Measurements from ENCODE around the gene TTC28.
"Not testable (repeated sequence)": the region's sequence is repeated elsewhere in the genome, so short reads cannot be mapped to it uniquely, and the experiment has no call there.

Gene TTC28

DNA sequence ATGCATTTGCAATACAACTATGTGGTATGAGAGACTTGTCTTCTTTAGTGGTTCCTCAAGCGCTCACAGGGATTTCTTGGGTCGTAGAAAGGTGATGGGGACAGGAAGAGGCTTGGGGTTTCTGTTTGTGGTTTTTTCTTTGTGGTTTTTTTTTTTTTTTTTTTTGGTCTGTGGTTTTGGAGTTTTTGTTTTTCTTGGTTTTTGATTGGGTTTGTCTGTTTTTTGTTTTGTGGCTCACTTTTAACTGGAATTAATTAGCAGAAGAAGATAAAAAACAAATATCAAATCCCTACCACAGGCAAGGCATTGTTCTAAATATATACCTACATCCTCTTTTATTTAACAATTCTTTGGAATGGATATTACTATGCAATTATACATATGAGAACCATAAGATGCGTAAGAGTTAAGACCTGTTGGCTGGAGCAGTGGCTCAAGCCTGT lies 5.5 kb downstream of the TTC28 start:
- no peak for DNase-seq

DNA sequence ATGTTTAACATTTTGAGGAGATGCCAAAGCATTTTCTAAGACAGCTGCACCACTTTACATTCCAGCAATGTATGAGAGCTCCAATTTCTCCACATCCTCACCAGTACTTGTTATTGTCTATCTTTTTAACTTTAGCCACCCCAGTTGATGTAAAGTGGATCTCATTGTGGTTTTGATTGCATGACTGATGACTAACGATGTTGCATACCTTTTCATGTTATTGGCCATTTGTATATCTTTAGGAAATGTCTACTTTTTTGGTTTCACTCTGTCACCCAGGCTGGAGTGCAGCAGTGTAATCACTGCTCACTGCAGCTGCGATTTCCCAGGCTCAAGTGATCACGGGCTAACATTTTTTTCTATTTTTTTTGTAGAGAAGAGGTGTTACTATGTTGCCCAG lies 8.9 kb downstream of the TTC28 start:
- DNase-seq, result no peak

DNA sequence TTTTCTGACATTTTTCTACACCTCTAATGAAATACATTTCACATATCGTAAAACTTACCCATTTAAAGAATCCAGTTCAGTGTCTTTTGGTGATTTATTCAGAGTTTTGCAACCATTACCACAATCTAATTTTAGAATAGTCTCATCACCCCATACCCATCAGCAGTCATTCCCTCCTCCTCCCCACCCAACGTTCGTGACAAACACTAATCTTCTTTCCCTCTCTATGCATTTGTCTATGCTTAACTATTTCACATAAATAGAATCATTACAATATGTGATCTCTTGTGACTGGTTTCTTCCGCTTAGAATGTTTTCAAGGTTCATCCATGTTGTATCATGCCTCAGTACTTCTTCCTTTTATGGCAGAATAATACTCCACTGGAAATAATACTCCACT lies 9.5 kb downstream of the TTC28 start:
- DNase-seq, result no peak

DNA sequence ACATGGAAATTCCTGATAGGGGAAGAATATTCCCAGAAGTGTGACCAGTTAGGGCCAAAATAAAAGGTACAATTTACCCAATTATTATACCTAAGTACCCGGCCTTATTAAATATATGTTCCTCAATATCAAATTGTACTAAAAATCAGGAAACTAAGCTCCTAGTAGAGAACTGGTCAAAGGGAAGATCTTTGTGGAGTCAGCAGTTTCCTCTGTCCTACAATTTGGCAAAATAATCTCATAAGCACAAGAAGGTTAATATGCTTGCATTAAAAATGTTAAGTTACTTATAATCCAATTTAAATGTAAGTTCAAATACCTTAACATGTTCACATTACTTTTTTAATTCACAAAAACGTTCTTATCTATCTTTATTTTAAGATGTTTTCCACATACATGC lies 10.3 kb downstream of the TTC28 start:
- no peak for DNase-seq

DNA sequence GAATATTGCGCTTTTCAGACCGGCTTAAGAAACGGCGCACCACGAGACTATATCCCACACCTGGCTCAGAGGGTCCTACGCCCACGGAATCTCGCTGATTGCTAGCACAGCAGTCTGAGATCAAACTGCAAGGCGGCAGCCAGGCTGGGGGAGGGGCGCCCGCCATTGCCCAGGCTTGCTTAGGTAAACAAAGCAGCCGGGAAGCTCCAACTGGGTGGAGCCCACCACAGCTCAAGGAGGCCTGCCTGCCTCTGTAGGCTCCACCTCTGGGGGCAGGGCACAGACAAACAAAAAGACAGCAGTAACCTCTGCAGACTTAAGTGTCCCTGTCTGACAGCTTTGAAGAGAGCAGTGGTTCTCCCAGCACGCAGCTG lies 16.1 kb downstream of the TTC28 start:
- not testable (repeated sequence) for DNase-seq

DNA sequence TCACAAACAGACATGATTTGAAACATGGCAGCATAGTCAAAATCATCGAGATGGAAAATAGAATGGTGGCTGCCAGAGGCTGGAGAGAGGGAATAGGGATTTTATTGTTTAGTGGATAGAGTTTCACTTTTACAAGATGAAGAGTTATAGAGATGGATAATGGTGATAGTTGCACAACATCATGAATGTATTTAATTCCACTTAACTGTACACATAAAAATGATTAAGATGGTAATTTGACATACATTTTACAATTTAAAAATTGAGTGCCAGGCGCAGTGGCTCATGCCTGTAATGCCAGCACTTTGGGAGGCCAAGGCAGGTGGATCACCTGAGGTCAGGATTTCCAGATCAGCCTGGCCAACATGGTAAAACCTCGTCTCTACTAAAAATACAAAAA lies 21.2 kb downstream of the TTC28 start:
- DNase-seq, result no peak

DNA sequence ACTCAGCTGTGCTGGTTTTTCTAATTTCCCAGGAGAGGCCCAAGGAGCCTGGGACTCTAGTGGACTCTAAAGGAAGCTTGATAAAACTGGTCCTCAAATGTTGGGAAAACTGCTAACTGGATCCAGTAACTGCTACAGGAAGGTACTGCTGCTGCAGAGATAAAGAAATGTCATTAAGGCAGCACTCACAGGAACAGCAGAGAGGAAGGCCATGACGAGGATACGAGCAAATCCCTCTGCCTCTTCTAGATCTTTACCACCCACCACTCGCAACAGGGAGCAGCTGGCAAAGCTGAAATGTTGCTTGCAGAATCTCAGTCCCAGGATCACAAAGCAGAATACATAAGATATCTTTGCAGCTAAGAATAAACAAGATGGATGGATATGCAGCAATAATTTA lies 23.5 kb downstream of the TTC28 start:
- no peak for DNase-seq

DNA sequence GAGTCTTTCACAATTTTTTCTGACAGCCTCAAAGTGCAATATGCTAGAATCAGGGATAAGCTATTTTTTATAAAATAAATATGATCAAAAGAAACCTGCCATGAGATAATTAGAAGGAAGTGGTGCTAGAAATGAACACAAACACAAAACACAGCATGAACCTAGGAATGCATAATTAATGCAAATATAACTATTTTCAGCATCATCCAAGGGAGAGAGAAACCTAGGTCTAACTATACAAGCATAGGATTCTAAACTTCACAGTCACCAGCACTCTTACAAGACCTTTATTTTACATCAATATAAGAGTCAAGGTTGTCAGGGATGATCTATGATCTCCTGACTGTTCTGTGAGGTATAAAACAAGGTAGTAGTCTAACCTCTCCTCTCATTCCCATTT lies 29.2 kb downstream of the TTC28 start:
- DNase-seq, result no peak

DNA sequence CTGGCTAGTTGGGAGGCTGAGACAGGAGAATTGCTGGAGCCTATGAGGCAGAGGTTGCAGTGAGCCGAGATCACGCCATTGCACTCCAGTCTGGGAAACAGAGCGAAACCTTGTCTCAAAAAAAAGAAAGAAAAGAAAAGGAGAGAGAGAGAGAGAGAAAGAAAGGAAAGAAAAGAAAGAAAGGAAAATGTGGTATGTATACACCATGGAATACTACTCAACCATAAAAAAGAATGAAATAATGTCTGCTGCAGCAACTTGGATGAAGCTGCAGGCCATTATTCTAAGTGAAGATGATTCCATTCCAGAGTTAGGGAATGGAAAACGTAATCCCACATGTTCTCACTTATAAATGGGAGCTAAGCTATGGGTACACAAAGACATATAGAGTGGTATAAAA lies 30.8 kb downstream of the TTC28 start:
- no peak for DNase-seq

DNA sequence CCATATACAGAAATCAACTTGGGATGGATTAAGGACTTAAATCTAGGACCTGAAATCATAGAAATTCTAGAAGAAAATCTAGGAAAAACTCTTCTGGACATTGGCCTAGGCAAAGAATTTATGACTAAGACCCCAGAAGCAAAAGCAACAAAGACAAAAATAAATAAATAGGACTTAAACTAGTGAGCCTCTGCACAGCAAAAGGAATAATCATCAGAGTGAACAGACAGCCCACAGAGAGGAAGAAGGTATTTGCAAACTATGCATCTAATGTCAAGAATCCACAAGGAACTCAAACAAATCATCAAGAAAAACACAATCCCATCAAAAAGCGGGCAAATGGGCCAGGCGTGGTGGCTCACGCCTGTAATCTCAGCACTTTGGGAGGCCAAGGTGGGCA lies 32.4 kb downstream of the TTC28 start:
- DNase-seq, result no peak

DNA sequence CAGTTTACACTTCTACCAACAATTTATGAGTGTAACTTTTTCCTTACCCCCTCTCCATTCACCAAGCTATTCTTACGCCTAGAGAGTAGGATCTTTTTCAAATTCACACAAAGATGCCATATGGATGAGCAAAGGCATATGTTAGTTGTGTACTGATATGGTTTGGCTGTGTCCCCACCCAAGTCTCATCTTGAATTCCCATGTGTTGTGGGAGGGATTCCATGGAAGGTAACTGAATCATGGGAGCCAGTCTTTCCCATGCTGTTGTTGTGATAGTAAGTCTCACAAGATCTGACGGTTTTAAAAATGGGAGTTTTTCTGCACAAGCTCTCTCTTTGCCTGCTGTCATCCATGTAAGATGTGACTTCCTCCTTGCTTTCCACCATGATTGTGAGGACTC lies 40.3 kb downstream of the TTC28 start:
- no peak for DNase-seq

DNA sequence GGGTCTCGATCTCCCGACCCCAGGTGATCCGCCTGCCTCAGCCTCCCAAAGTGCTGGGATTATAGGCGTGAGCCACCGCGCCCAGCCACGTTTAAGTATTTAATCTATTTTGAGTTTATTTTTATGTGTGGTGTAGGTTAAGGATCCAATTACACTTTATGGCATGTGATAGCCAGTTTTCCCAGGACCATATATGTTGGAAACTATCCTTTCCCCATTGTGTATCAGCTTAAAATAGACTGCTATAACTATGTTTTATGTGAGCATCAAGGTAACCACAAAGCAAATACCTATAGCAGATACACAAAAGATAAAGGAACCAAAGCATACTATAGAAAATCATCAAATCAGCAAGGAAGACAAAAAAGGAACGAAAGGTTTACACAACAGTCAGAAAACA lies 42.4 kb downstream of the TTC28 start:
- DNase-seq, result no peak

DNA sequence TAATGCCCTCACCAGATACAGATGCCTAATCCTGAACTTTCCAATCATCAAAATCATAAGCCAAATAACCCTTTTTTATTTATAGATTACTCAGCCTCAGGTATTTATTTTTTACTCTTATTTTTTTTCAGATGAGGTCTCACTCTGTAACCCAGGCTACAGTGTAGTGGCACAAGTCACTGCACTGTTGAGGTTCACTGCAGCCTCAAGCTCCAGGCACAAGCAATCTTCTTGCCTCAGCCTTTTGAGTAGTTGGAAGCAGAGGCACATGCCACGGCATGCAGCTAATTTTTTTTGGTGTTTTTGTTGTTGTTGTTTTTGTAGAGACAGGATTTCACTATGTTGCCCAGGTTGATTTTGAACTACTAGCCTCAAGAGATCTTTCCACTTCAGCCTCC lies 49.5 kb downstream of the TTC28 start:
- no peak for DNase-seq

DNA sequence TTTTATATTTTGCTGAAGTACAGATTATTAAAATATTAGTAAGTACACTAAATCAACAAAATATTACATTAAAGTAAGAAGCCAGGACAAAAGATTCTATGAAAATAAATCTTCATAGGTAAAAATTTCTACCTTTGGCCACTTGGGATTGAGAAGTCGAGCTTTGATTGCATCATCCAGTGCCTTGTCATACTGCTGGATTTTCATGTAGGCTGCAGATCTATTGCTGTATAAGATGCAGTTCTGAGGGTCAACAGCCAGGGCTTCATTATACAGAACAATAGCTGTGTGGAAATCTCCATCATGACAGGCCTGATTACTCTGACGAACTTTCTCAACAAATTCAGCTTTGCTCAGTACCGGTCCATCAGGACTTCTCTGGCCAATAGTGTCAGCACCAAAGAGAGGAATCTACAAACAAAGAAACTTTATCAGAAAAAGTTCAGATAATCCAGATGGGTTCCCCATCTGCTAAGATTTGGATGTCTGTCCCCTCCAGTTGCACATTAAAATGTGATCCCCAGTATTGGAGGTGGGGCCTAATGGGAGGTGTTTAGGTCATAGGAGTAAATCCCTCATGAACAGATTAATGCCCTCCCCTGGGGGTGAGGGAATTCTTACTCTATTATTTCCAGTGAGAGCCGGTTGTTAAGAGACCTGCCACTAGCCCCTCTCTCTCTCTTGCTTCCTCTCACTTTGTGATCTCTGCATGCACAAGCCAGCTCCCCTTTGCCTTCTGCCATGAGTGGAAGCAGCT lies 50.0 kb downstream of the TTC28 start:
- no peak for DNase-seq

DNA sequence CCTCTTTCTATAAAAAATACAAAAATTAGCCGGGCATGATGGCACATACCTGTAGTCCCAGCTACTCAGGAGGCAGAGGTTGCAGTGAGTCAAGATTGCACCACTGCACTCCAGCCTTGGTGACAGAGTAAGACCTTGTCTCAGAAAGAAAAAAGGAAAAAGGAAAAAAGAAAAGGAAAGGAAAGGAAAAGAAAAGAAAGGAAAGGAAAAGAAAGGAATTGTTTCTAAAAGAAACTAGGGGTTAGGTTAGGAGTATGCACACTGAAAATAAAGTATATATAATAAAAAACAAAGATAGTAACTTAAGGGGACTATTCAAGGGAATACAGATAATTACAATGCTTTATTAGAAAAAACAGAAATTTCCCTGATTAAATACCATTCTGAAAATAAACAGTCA lies 50.9 kb downstream of the TTC28 start:
- no peak for DNase-seq

DNA sequence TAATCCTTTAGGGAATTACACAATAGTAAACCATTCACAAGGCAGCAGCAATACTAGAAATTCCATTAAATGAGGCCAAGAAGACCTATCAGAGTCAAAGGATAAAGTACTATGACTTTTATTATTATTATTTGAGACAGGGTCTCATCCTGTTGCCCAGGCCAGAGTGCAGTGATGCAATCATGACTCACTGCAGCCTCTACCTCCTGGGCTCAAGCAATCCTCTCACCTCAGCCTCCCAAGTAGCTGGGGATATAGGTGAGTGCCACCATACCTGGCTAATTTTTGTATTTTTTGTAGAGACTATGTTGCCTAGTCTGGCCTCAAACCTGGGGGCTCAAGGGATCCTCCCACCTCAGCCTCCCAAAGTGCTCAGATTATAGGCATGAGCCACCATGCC lies 51.8 kb downstream of the TTC28 start:
- DNase-seq, result no peak

DNA sequence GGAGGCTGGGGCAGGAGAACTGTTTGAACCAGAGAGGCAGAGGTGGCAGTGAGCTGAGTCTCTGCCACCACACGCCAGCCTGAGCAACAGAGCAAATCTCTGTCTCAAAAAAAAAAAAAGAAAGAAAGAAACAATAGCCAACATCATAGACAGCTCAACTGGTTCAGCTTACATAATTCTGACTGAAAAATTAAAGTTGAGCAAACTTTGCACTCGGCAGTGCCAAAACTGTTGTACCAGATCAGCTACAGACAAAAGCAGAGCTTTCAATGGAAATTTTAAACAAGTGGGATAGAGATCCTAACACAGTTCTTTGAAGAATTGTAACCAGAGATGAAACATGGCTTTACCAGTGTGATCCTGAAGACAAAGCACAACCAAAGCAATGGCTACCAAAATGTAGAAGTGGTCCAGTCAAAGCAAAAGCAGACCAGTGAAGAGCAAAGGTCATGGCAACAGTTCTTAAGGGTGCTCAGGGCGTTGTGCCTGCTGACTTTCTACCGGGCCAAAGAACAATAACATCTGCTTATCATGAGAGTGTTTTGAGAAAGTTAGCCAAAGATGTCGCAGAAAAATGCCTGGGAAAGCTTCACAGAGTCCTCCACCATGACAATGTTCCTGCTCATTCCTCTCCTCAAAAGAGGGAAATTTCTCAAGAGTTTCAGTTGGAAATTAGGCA lies 59.3 kb downstream of the TTC28 start:
- no peak for DNase-seq

DNA sequence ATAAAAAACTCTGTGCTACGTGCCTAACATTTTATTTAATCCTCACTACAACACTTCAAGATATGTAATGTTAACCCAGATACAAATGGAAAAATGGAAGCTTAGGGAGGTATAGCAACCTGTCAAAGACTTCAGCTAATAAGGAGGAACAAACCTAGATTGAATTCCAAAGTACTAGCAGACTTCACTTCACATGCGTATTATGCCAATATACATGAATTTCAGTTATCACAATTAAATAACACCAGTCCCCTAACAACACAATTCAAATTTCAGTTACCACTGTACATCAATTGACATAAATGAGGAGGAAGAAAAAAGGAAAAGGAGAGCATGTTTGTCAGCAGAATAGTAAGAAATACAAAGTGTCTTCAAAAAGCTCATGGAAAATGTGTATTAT lies 60.4 kb downstream of the TTC28 start:
- no peak for DNase-seq

DNA sequence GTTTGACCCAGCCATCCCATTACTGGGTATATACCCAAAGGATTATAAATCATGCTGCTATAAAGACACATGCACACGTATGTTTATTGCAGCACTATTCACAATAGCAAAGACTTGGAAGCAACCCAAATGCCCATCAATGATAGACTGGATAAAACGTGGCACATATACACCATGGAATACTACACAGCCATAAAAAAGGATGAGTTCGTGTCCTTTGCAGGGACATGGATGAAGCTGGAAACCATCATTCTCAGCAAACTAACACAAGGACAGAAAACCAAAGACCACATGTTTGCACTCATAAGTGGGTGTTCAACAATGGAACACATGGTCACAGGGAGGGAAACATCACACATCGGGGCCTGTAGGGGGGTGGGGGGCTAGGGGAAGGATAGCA lies 64.2 kb downstream of the TTC28 start:
- DNase-seq, result not testable (repeated sequence)

DNA sequence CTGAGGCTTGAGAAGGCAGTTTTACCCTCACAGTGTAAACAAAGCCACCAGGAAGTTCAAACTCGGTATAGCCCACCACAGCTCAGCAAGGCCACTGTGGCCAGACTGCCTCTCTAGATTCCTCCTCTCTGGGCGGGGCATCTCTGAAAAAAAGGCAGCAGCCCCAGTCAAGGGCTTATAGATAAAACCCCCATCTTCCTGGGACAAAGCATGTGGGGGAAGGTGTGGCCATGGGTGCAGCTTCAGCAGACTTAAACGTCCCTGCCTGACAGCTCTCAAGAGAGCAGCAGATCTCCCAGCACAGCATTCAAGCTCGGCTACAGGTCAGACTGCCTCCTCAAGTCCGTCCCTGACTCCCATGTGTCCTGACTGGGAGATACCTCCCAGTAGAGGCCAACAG lies 69.7 kb downstream of the TTC28 start:
- DNase-seq, result no peak

DNA sequence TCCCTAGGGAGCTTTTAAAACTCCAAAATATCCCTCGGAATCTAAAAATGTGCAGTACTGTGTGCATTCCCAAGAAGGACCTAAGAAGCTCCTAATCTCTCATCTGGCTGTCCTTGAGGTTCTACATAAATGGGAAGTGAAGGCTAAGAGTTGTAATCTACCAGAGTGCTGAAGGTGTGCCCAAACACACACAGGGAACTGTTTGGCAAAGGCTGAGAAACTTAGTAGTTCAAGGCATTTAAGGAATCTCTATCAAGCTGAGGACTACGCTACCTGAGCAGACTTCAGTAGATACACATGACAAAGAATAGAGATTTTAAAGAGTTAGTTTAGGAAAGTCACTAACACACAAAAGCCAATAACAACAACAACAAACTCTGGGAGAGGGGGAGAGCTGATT lies 71.1 kb downstream of the TTC28 start:
- no peak for DNase-seq

DNA sequence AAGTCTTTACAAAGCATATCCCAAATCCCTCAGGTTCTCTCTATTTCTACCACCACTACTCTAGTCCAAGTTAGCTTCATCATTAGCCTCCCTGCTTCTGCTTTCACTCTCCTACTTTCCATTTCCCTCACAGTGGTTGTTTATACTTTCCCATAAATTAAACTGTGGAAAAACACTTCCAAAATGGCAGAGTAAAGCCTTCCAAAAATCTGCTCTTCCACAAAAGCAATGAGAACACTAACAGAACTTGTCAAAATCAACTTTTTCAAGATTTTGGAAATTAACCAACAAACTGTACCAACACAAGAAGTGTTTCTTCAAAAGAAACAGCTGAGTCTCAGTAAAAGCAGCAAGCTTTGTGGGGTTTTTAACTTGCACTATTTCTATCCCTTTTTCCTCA lies 71.8 kb downstream of the TTC28 start:
- no peak for DNase-seq

DNA sequence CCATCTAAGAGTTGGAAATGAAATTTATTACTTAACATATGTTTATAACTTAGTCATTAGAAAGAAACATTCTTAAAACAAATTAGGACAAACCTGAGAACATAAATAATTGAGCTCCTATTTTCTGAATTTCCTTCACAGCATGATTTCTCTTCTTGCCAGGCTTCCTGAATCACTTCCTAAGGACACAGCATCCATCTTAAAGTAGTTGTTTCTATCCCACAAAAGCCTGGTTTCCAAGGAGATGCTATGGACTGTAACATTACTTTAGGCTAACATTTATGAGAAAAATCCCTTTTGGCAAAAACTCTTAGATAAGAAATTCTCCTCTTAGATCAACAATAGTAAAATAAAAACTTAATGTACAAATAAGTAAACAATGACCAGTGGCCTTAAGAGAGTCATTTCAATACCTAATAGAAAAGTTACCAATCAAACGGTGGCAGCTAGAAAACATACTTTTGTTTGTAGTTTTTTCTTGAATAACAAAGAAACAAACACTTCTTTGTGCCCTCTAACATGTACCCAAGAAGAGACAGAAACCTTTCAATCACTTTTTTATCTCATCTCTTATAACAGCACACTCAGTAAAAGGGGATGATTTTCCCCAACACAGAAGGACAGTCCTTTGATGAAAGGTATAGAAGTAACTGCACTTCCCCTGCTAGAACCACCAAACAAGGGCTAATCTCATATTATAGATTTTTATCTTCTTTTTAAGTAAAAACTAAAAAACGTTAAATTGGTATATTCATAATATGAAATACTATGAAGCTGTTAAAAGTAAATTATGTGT lies 74.5 kb downstream of the TTC28 start:
- no peak for DNase-seq

DNA sequence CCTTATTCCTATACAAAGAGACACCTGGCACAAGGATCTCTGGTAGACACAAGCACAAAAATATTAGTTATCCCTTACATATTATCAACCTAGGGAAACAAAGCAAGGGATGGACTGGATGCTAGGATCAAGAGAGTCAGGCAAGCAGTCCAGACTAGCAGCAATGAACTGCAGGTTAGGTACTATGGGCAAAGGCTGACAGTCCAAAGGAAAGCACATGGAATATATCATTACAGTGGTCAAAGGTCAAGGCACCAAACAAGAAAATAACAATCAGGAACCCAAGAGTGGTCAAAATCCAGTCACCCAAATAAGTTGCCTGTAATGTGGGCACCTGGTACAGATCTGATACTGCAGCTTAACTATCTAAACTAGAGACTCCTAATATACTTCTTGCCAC lies 77.7 kb downstream of the TTC28 start:
- no peak for DNase-seq

All from right hindlimb (tissue), 1 donor.